Liver (tissue), 9 donors: Measurements from ENCODE around the gene QPCTL. TPM values are rescaled to one million over a fixed set of nuclear protein-coding genes. Genes with fewer than 3 reads are reported as not detected.

Experiments used
- DNase-seq: peaks from one replicate; pipeline ENCODE4 v3.0.0-alpha.2; 2017; ENCODE audit warnings: low spot score
- H3K27ac ChIP-seq, 2 donors: one replicate each; pipeline ENCODE4 v1.7.0; 2013; ENCODE audit warnings: inconsistent platforms in 2 of 2, low read length in 2 of 2, control low read depth in 1 of 2, low read depth in 1 of 2, mild to moderate bottlenecking in 1 of 2
- H3K27me3 ChIP-seq, 4 donors: one replicate each; pipeline versions ENCODE4 v1.6.1 to v1.7.0; 2013; ENCODE audit warnings: low read length in 3 of 4, inconsistent platforms in 1 of 4, mild to moderate bottlenecking in 1 of 4, moderate library complexity in 1 of 4; ENCODE audit not compliant: control insufficient read depth in 4 of 4, insufficient read depth in 4 of 4
- H3K36me3 ChIP-seq, 4 donors: one replicate each; pipeline versions ENCODE4 v1.6.1 to v1.7.0; 2013; ENCODE audit warnings: low read length in 3 of 4, mild to moderate bottlenecking in 3 of 4, low read depth in 1 of 4, moderate library complexity in 1 of 4; ENCODE audit not compliant: control insufficient read depth in 4 of 4, insufficient read depth in 3 of 4
- H3K4me1 ChIP-seq, 4 donors: one replicate each; pipeline versions ENCODE4 v1.6.1 to v1.7.0; 2013; ENCODE audit warnings: low read length in 3 of 4, mild to moderate bottlenecking in 3 of 4, moderate library complexity in 1 of 4; ENCODE audit not compliant: control insufficient read depth in 4 of 4, insufficient read depth in 4 of 4
- H3K4me3 ChIP-seq, 3 donors: one replicate each; pipeline versions ENCODE4 v1.6.1 to v1.7.0; 2013; ENCODE audit warnings: low read length in 3 of 3, control low read depth in 1 of 3, low read depth in 1 of 3, mild to moderate bottlenecking in 1 of 3
- H3K9ac ChIP-seq, 2 donors: one replicate each; pipeline ENCODE4 v1.7.0; 2013; ENCODE audit warnings: low read length in 2 of 2, mild to moderate bottlenecking in 2 of 2, moderate library complexity in 2 of 2, control low read depth in 1 of 2, low read depth in 1 of 2
- H3K9me3 ChIP-seq, 4 donors: one replicate each; pipeline versions ENCODE4 v1.6.1 to v1.7.0; 2013; ENCODE audit warnings: low read length in 3 of 4; ENCODE audit not compliant: control insufficient read depth in 4 of 4
- ATF3 ChIP-seq: IDR thresholded peaks from 2 replicates; pipeline ENCODE4 v1.6.1; 2016; ENCODE audit warnings: antibody characterized with exemption
- CTCF ChIP-seq: fragments of 150-350 bp; IDR thresholded peaks from 2 replicates; pipeline ENCODE4 v1.5.1; 2017; ENCODE audit warnings: improper control_type of control experiment, low read depth, low read length; ENCODE audit not compliant: missing input control
- EGR1 ChIP-seq, 2 donors: IDR thresholded peaks; 2 replicates each; pipeline ENCODE4 v1.6.1; 2016 to 2018; ENCODE audit warnings: antibody characterized with exemption in 2 of 2, low read depth in 2 of 2
- FOXA1 ChIP-seq: IDR thresholded peaks from 2 replicates; pipeline ENCODE4 v1.6.1; 2016; ENCODE audit warnings: antibody characterized with exemption
- FOXA2 ChIP-seq: IDR thresholded peaks from 2 replicates; pipeline ENCODE4 v1.6.1; 2016; ENCODE audit warnings: antibody characterized with exemption
- GABPA ChIP-seq, 2 donors: IDR thresholded peaks in 1 of 2; conservative IDR thresholded peaks in 1 of 2; 2 replicates each; pipeline ENCODE4 v1.6.1; 2016; ENCODE audit warnings: antibody characterized with exemption in 2 of 2, mild to moderate bottlenecking in 1 of 2, moderate library complexity in 1 of 2
- HNF4A ChIP-seq, 2 donors: conservative IDR thresholded peaks; 2 replicates each; pipeline ENCODE4 v1.6.1; 2016; ENCODE audit warnings: antibody characterized with exemption in 2 of 2, mild to moderate bottlenecking in 2 of 2
- HNF4G ChIP-seq: IDR thresholded peaks from 2 replicates; pipeline ENCODE4 v1.6.1; 2016; ENCODE audit warnings: antibody characterized with exemption
- JUND ChIP-seq, 2 donors: IDR thresholded peaks; 2 replicates each; pipeline ENCODE4 v1.6.1; 2016; ENCODE audit warnings: antibody characterized with exemption in 2 of 2
- MAX ChIP-seq: IDR thresholded peaks from 2 replicates; pipeline ENCODE4 v1.6.1; 2016; ENCODE audit warnings: antibody characterized with exemption
- NR2F2 ChIP-seq: IDR thresholded peaks from 2 replicates; pipeline ENCODE4 v1.6.1; 2016; ENCODE audit warnings: antibody characterized with exemption
- RAD21 ChIP-seq, 2 donors: IDR thresholded peaks; 2 replicates each; pipeline ENCODE4 v1.6.1; 2016; ENCODE audit warnings: antibody characterized with exemption in 2 of 2, mild to moderate bottlenecking in 2 of 2
- REST ChIP-seq: IDR thresholded peaks from 2 replicates; pipeline ENCODE4 v1.6.1; 2016; ENCODE audit warnings: antibody characterized with exemption, mild to moderate bottlenecking
- RXRA ChIP-seq, 2 donors: IDR thresholded peaks; 2 replicates each; pipeline ENCODE4 v1.6.1; 2017 to 2018; ENCODE audit warnings: antibody characterized with exemption in 2 of 2, mild to moderate bottlenecking in 1 of 2
- SP1 ChIP-seq: IDR thresholded peaks from 2 replicates; pipeline ENCODE4 v1.6.1; 2018; ENCODE audit warnings: antibody characterized with exemption, mild to moderate bottlenecking
- TAF1 ChIP-seq: conservative IDR thresholded peaks from 2 replicates; pipeline ENCODE4 v1.6.1; 2016; ENCODE audit warnings: antibody characterized with exemption, mild to moderate bottlenecking
- YY1 ChIP-seq: IDR thresholded peaks from 2 replicates; pipeline ENCODE4 v1.6.1; 2016; ENCODE audit warnings: antibody characterized with exemption, mild to moderate bottlenecking
- ZBTB33 ChIP-seq: IDR thresholded peaks from 2 replicates; pipeline ENCODE4 v1.6.1; 2016; ENCODE audit warnings: antibody characterized with exemption
- WGBS: extraction: QIAGEN DNeasy Blood & Tissue Kit; methylation state at CpG from one replicate; pipeline ENCODE4 v1.1.7; 2013; 5-methylcytosine and 5-hydroxymethylcytosine counted together
- polyA plus RNA-seq, 2 donors: library from polyadenylated mRNA; stranded (reverse) in 1 of 2; unstranded in 1 of 2; fragments of 200-250 nt in 1 of 2; fragments of >200 nt in 1 of 2; fragmentation: Nextera tagmentation in 1 of 2; extraction: Ambion mirVana in 1 of 2; gene quantifications; one replicate each; pipeline versions ENCODE4 v1.2.1 to v1.2.3, GENCODE V29; 2013 to 2015
- total RNA-seq, 2 donors: library from RNA; depleted of rRNA; stranded (reverse); fragments of >200 nt; gene quantifications; one replicate each; pipeline ENCODE4 v1.2.3, GENCODE V29; 2014
- donor health status: healthy.
- donor health status: healthy.
- donor health status: healthy.
- donor health status: healthy.
- donor health status: healthy.

Gene QPCTL
- total and polyA plus RNA-seq, 4 donors = 2.9 to 6.1 (median 4.1) TPM

GRCh38 chr19:45717131-45717982 lies 24.9 kb downstream of the QPCTL start:
- Histone ChIP-seq H3K9ac (peak overlapping the region; percentile 87 to 100), H3K4me3 (peak overlapping the region; percentile 60 to 84 (median 67)), H3K36me3 (peaks cover 0 to 7% (median 5%) of the 10 kb centered on the region in 4 donors), H3K27me3 (no peaks in the 10 kb centered on the region), H3K27ac (peak overlapping the region; percentile 92 to 96), H3K9me3 (no peaks in the 10 kb centered on the region), H3K4me1 (peaks cover 5 to 25% (median 17%) of the 10 kb centered on the region in 4 donors)
- WGBS = under 1% methylated on average over 51 of the region's 51 CpGs
- peak; percentile 96 for DNase-seq
- TF ChIP-seq JUND (IDR thresholded peaks at IDR 0.05) = peak; percentile 46 to 64
- peak; percentile 87 to 92 for TF ChIP-seq HNF4A (conservative IDR thresholded peaks at IDR 0.05)
- TF ChIP-seq ZBTB33 = peak; percentile 94
- peak; percentile 98 for TF ChIP-seq SP1
- peak; percentile 99 for TF ChIP-seq MAX
- TF ChIP-seq GABPA (IDR thresholded peaks at IDR 0.05 in 1 of 2, conservative IDR thresholded peaks at IDR 0.05 in 1 of 2) = peak; percentile 52 to 84
- TF ChIP-seq REST = peak; percentile 89
- peak; percentile 100 for TF ChIP-seq NR2F2
- peak; percentile 94 to 97 for TF ChIP-seq EGR1 (IDR thresholded peaks at IDR 0.05; ENCODE audit: low read depth in 2 of 2)
- TF ChIP-seq TAF1 = peak; percentile 53
- peak; percentile 84 for TF ChIP-seq FOXA1
- no peak for TF ChIP-seq ATF3
- peak; percentile 80 for TF ChIP-seq HNF4G
- peak; percentile 24 for TF ChIP-seq CTCF
- peak; percentile 96 to 97 for TF ChIP-seq RXRA (IDR thresholded peaks at IDR 0.05)
- peak; percentile 93 for TF ChIP-seq YY1
- TF ChIP-seq FOXA2 = peak; percentile 79
- TF ChIP-seq RAD21 (IDR thresholded peaks at IDR 0.05) = peak in 1 of 2 donors; percentile 62
